Osteocyte (in vitro differentiated cells): ENCODE measurements around the gene MCM7. TPM values are rescaled to one million over a fixed set of nuclear protein-coding genes. Genes with fewer than 3 reads are reported as not detected.

Experiments
- DNase-seq: peaks from one replicate; pipeline ENCODE4 v3.0.0; 2021; ENCODE audit warnings: mixed read lengths; ENCODE audit not compliant: unreplicated experiment; ENCODE audit errors: extremely low spot score
- H3K27ac Mint-ChIP-seq: one replicate; pipeline ENCODE4 v1.8.0; 2021; ENCODE audit warnings: mild to moderate bottlenecking, mixed read lengths; ENCODE audit not compliant: unreplicated experiment
- H3K27me3 Mint-ChIP-seq: one replicate; pipeline ENCODE4 v1.8.0; 2021; ENCODE audit warnings: mixed read lengths; ENCODE audit not compliant: unreplicated experiment
- H3K36me3 Mint-ChIP-seq: one replicate; pipeline ENCODE4 v1.8.0; 2021; ENCODE audit warnings: mixed read lengths; ENCODE audit not compliant: unreplicated experiment
- H3K4me1 Mint-ChIP-seq: one replicate; pipeline ENCODE4 v1.8.0; 2021; ENCODE audit warnings: mixed read lengths; ENCODE audit not compliant: unreplicated experiment
- H3K4me3 Mint-ChIP-seq: one replicate; pipeline ENCODE4 v1.8.0; 2021; ENCODE audit warnings: mild to moderate bottlenecking, moderate library complexity, mixed read lengths; ENCODE audit not compliant: unreplicated experiment
- H3K9me3 Mint-ChIP-seq: one replicate; pipeline ENCODE4 v1.8.0; 2021; ENCODE audit warnings: mixed read lengths; ENCODE audit not compliant: unreplicated experiment
- total RNA-seq: library from RNA; stranded (reverse); gene quantifications from 2 replicates; pipeline ENCODE4 v1.2.1, GENCODE V29; 2021
- TF ChIP-seq, protein P1 (sequence below): fragments of 200-600 bp; sonication (generic); IDR thresholded peaks from 2 replicates; pipeline ENCODE4 v1.5.0; 2021; ENCODE audit warnings: antibody characterized with exemption, mild to moderate bottlenecking, moderate library complexity

The MCM7 gene
- total RNA-seq, 1 donor from 2014 or later: 77.8 TPM

DNA sequence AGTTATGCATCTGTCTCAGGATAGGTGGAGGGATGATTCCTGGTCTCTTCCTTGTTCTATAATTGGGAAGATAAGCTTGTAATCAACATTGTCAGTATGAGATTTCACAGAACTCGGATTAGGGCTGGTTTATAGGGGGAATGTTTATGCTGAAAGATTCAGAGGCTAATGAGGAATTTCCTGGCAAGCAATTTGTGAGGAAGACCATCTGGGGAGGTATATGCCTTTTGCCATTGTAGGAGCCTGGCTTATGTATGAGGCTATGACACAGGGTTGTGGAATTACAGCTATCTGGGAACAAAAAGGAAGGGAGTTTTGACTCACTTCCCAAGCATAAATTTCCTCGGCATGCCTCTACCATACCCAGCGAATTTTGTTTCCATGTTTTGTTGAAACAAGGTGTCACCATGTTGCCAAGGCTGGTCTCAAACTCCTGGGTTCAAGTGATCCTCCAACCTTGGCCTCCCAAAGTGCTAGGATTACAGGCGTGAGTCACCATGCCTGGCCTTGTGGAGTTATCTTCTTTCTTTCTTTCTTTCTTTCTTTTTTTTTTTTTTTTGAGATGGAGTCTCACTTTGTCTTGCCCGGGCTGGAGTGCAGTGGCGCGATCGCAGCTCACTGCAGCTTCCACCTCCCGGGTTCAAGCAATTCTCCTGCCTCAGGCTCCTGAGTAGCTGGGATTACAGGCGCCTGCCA, 14.0 kb downstream of the MCM7 start:
- TF ChIP-seq, protein P1, sequence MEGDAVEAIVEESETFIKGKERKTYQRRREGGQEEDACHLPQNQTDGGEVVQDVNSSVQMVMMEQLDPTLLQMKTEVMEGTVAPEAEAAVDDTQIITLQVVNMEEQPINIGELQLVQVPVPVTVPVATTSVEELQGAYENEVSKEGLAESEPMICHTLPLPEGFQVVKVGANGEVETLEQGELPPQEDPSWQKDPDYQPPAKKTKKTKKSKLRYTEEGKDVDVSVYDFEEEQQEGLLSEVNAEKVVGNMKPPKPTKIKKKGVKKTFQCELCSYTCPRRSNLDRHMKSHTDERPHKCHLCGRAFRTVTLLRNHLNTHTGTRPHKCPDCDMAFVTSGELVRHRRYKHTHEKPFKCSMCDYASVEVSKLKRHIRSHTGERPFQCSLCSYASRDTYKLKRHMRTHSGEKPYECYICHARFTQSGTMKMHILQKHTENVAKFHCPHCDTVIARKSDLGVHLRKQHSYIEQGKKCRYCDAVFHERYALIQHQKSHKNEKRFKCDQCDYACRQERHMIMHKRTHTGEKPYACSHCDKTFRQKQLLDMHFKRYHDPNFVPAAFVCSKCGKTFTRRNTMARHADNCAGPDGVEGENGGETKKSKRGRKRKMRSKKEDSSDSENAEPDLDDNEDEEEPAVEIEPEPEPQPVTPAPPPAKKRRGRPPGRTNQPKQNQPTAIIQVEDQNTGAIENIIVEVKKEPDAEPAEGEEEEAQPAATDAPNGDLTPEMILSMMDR: no peak
- Mint-ChIP-seq H3K4me3 (peak overlapping the region; percentile 30), H3K27ac (peak overlapping the region; percentile 61)

DNA sequence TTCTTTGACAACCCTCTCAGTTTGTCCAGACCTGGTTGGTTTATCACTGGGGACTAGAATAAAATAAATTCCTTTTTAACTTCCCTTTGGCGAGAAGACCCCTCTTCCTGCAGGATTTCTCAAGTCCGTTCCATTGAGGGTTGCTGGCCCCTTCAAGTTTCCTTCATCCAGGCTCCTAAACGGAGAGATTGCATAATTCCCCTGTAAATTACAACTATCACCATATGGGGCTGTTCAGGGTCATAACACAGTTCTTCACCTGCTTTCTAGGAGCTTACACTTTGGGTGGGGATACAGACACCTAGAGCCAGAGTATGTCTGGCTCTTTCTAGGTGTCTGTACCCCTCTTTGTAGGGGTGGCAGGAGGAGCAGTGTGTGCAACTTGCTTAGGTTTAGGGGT, 15.7 kb downstream of the MCM7 start:
- H3K36me3 Mint-ChIP-seq: peaks cover 3% of the 10 kb centered on the region
- H3K9me3 Mint-ChIP-seq: no peaks in the 10 kb centered on the region
- H3K27ac Mint-ChIP-seq: no peak overlapping the region
- H3K4me3 Mint-ChIP-seq: no peak overlapping the region
- peaks cover 35% of the 10 kb centered on the region for H3K4me1 Mint-ChIP-seq
- no peak for DNase-seq
- H3K27me3 Mint-ChIP-seq: no peaks in the 10 kb centered on the region
- TF ChIP-seq, protein P1: no peak

More for the DNA sequence above, 14.0 kb downstream of the MCM7 start:
- DNase-seq: no peak
- Mint-ChIP-seq H3K27me3 (no peaks in the 10 kb centered on the region), H3K9me3 (no peaks in the 10 kb centered on the region), H3K36me3 (peaks cover 17% of the 10 kb centered on the region), H3K4me1 (peaks cover 26% of the 10 kb centered on the region)

DNA sequence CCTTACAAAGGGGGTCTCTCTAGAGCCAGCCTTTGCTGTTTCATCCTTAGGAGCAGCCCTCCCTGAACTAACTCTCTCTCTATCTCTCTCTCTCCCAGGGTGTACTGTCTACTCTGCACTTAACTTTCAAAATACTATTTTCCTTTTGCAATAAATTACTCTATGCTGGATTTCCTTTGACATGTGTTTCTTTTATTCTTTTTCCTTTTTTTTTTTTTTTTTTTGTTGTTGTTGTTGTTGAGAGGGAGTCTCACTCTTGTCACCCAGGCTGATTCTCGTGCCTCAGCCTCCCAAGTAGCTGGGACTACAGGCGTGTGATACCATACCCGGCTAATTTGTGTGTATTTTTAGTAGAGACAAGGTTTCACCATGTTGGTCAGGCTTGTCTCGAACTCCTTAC, 18.2 kb downstream of the MCM7 start:
- Mint-ChIP-seq H3K4me3 (no peak overlapping the region), H3K27me3 (no peaks in the 10 kb centered on the region), H3K9me3 (no peaks in the 10 kb centered on the region), H3K4me1 (peaks cover 36% of the 10 kb centered on the region), H3K27ac (peak overlapping the region; percentile 42), H3K36me3 (peaks cover 10% of the 10 kb centered on the region)
- TF ChIP-seq, protein P1: no peak
- no peak for DNase-seq

DNA sequence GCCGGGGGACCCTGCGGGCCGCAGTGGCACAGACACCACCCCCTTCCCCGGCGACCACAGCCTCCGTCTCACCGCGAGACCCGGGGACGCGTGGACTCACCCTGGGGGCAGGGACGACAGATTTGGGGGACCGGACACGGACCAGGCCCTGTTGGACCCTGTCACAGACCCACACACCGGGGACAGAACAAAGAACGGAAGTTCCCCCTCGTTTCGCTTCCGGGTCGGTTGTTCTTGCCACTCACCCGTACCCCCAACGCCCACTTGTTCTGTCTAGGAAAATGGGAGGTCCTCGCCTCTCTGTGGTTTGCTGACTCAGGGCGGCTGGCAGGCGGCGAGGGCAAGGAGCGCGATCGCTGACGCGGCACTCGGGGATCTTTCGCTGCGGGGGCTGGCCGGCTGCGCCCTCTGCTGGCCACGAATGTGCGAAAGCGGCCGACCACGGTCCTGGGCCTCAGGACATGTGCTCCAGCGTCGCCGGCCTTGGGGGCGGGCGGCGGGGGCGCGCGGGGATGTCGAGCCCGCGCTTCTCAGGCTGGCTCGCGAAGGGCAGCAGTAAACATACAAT, 19.6 kb downstream of the MCM7 start, which contains the start of gene ZNF3:
TSS of gene ZNF3 (minus strand) at position 189 of the 568 bp plus-strand sequence. CDS start 4,366 bp downstream, outside the sequence.
- Mint-ChIP-seq H3K36me3 (peaks cover 15% of the 10 kb centered on the region), H3K9me3 (no peaks in the 10 kb centered on the region), H3K4me3 (peak within 1 kb of the TSS; percentile 92), H3K27me3 (no peaks in the 10 kb centered on the region), H3K27ac (peak within 1 kb of the TSS; percentile 92), H3K4me1 (peaks cover 30% of the 10 kb centered on the region)
- peak; percentile 99 for DNase-seq
- TF ChIP-seq, protein P1: peak; percentile 96

DNA sequence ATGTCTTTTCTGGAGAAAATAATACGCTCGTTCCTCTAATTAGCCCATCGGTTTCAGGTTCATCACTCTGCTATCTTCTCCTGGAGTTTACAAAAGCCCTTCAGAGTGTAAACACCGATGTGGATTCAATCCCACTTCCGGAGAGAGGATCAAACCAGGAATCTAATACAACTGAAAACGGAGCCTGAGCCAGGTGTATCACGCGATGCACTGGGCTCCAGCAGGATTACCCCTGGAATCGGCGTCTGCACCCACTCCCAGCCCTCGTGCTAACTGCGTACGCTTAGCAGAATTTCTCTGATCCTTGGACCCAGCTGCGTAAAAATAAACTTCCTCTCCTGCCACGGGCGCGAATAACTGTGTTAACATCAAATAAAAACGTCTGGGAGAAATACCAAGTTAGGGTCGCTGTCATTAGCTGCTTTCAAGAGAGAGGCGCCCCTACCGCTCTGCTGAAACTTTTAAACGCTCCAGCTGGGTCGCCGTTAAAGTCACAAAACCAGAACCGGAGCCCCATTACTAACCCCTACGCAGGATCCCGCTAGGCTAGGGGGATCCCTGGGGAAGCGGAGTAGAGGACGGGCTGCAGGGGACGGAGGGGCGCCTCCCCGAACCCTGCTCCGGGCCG, 20.2 kb downstream of the MCM7 start:
- no peak for DNase-seq
- Mint-ChIP-seq H3K27ac (peak overlapping the region; percentile 92), H3K36me3 (peaks cover 20% of the 10 kb centered on the region), H3K9me3 (no peaks in the 10 kb centered on the region), H3K27me3 (no peaks in the 10 kb centered on the region), H3K4me1 (peaks cover 30% of the 10 kb centered on the region), H3K4me3 (peak overlapping the region; percentile 92)
- TF ChIP-seq, protein P1: no peak
